Activated B cell treated with CpG ODN at 0.5 μM for 24 hours (primary cell): ENCODE results near the gene NXPH4. TPM values are rescaled to one million over a fixed set of nuclear protein-coding genes. Genes with fewer than 3 reads are reported as not detected.

Source experiments
- ATAC-seq: fragments of 200-7000 bp; cut with Tn5 transposase; one replicate; pipeline ENCODE4 v1.10.0; 2021; ENCODE audit warnings: low read depth, mild to moderate bottlenecking, moderate library complexity
- CTCF ChIA-PET: fragments of 350-600 bp; sonication (Branson Sonifier 250); formaldehyde crosslinking; loops from one replicate; lab custom pipeline; 2021; ENCODE audit warnings: antibody characterized with exemption; lab: Charles Lee
- POLR2A ChIA-PET: fragments of 350-600 bp; sonication (Branson Sonifier 250); formaldehyde crosslinking; loops from one replicate; lab custom pipeline; 2021; ENCODE audit warnings: antibody characterized with exemption; lab: Charles Lee
- DNase-seq: peaks from one replicate; pipeline ENCODE4 v3.0.0; 2022
- H3K27ac Mint-ChIP-seq: one replicate; pipeline ENCODE4 v1.8.0; 2020; ENCODE audit warnings: mixed read lengths
- H3K27me3 Mint-ChIP-seq: one replicate; pipeline ENCODE4 v1.8.0; 2021; ENCODE audit warnings: mixed read lengths
- H3K36me3 Mint-ChIP-seq: one replicate; pipeline ENCODE4 v1.8.0; 2021; ENCODE audit warnings: low read depth, mixed read lengths
- H3K4me1 Mint-ChIP-seq: one replicate; pipeline ENCODE4 v1.8.0; 2021; ENCODE audit warnings: mixed read lengths
- H3K4me3 Mint-ChIP-seq: one replicate; pipeline ENCODE4 v1.8.0; 2020; ENCODE audit warnings: mild to moderate bottlenecking, mixed read lengths
- H3K9me3 Mint-ChIP-seq: one replicate; pipeline ENCODE4 v1.8.0; 2020; ENCODE audit warnings: mixed read lengths
- intact Hi-C: fragments of 100-400 bp; cut with micrococcal nuclease; formaldehyde crosslinking; loops from one replicate; pipeline ENCODE4 v1.15.1; 2024
- total RNA-seq: library from RNA; stranded (reverse); gene quantifications from 2 replicates; pipeline ENCODE4 v1.2.3, GENCODE V29; 2022
- TF ChIP-seq, protein P1 (sequence below): fragments of 200-600 bp; IDR thresholded peaks from one replicate; pipeline ENCODE4 v1.8.0; 2022; ENCODE audit warnings: antibody characterized with exemption, mild to moderate bottlenecking

The NXPH4 gene
- total RNA-seq, 1 donor from 2014 or later = 3.4 TPM

DNA sequence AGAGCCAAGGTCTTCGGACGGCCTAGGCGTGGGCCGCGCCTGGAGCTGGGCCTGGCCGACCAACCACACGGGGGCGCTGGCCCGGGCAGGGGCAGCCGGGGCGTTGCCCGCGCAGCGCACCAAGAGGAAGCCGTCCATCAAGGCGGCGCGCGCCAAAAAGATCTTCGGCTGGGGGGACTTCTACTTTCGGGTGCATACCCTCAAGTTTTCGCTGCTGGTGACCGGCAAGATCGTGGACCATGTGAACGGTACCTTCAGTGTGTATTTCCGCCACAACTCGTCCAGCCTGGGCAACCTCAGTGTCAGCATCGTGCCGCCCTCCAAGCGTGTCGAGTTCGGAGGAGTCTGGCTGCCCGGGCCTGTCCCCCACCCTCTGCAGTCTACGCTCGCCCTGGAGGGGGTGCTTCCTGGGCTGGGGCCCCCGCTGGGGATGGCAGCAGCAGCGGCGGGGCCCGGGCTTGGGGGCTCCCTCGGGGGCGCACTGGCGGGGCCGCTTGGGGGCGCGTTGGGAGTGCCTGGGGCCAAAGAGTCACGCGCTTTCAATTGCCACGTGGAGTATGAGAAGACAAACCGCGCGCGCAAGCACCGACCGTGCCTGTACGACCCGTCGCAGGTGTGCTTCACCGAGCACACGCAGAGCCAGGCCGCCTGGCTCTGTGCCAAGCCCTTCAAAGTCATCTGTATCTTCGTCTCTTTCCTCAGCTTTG is 8.5 kb downstream of the NXPH4 start:
- POLR2A ChIA-PET = interaction anchor here (0.9 to 10.6 kb wide), 4 partner anchors 9 to 500 kb away, joined by 3 to 268 read pairs (median 6); partner anchors contain the start of genes NACA and NXPH4
- DNase-seq = peak; percentile 64
- intact Hi-C loops = loop anchor here (1.0 to 10.0 kb wide), 3 partner anchors 8 to 400 kb away; no protein-coding TSS in a partner anchor

DNA sequence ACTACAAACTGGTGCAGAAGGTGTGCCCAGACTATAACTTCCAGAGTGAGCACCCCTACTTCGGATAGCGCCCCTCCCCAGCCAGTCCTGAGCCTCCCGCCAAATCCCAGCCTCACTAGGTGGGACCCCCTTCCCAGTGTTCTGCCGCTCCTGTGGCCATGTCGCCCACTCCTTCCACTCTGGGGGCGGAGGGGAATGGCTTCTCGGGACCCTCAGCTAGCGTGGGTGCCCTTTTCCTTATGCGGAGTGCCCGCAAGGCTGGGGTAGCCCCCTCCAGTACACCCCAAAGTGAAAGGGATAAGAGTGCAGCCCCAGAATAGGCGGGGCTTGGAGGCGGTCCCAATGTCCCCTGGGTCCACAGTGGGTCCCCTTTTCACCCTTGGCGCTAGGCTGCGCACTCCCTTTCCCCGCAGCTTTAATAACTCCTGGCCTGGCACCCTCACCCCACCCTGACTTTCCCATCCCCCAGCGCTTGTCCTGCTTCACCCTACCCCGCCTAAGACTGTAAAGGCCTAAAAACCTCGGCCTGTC is 9.2 kb downstream of the NXPH4 start:
- ATAC-seq (no peak), DNase-seq (no peak)
- H3K4me1 Mint-ChIP-seq = peaks cover 76% of the 10 kb centered on the region
- no peaks in the 10 kb centered on the region for H3K9me3 Mint-ChIP-seq
- CTCF ChIA-PET = interaction anchor here (2.1 to 20.9 kb wide), 3 partner anchors 10 to 233 kb away, joined by 6 to 390 read pairs (median 113); partner anchors contain the start of genes GLI1 and NXPH4
- H3K36me3 Mint-ChIP-seq = peaks cover 15% of the 10 kb centered on the region
- intact Hi-C loops = loop anchor here (1.0 to 10.0 kb wide), 4 partner anchors 8 to 399 kb away; no protein-coding TSS in a partner anchor
- H3K27me3 Mint-ChIP-seq = peaks cover 31% of the 10 kb centered on the region
- H3K27ac Mint-ChIP-seq = peak overlapping the region; percentile 68
- POLR2A ChIA-PET = interaction anchor here (0.7 to 10.6 kb wide), 3 partner anchors 10 to 1363 kb away, joined by 3 to 268 read pairs (median 10); partner anchors contain the start of gene NXPH4
- peak overlapping the region; percentile 66 for H3K4me3 Mint-ChIP-seq
- TF ChIP-seq, protein P1, sequence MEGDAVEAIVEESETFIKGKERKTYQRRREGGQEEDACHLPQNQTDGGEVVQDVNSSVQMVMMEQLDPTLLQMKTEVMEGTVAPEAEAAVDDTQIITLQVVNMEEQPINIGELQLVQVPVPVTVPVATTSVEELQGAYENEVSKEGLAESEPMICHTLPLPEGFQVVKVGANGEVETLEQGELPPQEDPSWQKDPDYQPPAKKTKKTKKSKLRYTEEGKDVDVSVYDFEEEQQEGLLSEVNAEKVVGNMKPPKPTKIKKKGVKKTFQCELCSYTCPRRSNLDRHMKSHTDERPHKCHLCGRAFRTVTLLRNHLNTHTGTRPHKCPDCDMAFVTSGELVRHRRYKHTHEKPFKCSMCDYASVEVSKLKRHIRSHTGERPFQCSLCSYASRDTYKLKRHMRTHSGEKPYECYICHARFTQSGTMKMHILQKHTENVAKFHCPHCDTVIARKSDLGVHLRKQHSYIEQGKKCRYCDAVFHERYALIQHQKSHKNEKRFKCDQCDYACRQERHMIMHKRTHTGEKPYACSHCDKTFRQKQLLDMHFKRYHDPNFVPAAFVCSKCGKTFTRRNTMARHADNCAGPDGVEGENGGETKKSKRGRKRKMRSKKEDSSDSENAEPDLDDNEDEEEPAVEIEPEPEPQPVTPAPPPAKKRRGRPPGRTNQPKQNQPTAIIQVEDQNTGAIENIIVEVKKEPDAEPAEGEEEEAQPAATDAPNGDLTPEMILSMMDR = no peak

More for the DNA sequence above, 8.5 kb downstream of the NXPH4 start:
- Mint-ChIP-seq H3K27ac (peak overlapping the region; percentile 68), H3K4me3 (peak overlapping the region; percentile 66), H3K4me1 (peaks cover 73% of the 10 kb centered on the region), H3K27me3 (peaks cover 34% of the 10 kb centered on the region), H3K9me3 (no peaks in the 10 kb centered on the region), H3K36me3 (peaks cover 9% of the 10 kb centered on the region)
- TF ChIP-seq, protein P1 = no peak
- peak; percentile 43 for ATAC-seq
- CTCF ChIA-PET = interaction anchor here (0.8 to 20.9 kb wide), 4 partner anchors 9 to 114 kb away, joined by 3 to 390 read pairs (median 64); partner anchors contain the start of genes NXPH4 and STAT6

DNA sequence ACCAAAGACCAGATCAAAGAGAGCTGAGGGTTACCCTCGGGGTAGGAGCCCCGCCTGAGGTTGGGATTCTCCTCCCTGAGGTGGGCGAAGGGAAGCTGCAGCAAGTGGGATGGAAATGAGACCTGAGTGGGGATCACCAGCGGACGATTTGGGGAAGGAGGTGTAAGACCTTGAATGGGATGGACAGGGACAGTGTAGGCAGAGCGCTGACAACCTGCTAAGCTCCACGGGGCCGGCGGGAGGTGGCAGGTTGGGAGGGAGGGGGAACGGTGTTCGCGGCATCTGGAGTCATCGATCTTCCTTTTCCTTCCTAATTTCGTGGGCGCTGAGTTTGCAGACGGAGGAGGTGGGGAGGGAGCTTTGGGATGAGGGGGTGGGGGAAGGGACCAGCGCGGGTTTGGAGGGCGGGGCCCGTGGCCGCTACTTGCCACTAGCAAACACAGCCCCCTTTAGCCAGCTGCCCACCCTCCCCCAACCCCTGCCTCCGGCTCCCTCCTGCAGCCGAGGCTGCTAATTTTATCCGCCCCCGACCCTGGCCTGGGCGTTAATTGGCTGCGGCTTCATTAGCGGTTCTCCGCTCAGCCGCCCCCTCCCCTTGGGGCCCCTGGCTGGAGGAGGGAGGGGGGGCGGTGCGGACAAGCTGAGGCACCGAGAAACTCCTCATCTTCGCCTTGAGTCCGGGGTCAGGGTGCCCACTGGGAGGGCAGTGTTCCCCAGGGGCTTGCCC is 10.2 kb downstream of the NXPH4 start:
- Mint-ChIP-seq H3K36me3 (peaks cover 24% of the 10 kb centered on the region), H3K27ac (peak overlapping the region; percentile 15), H3K9me3 (no peaks in the 10 kb centered on the region), H3K27me3 (peaks cover 21% of the 10 kb centered on the region), H3K4me1 (peaks cover 77% of the 10 kb centered on the region), H3K4me3 (peak overlapping the region; percentile 73)
- ChIA-PET POLR2A (interaction anchor here (0.7 to 10.6 kb wide), 8 partner anchors 11 to 1364 kb away, joined by 3 to 268 read pairs (median 4); partner anchors contain the start of genes NXPH4 and STAT6), CTCF (interaction anchor here (1.1 to 20.9 kb wide), 4 partner anchors 11 to 232 kb away, joined by 3 to 390 read pairs (median 60); partner anchors contain the start of genes GLI1 and NXPH4)
- ATAC-seq = no peak
- no peak for DNase-seq
- intact Hi-C loops = loop anchor here (1.0 to 10.0 kb wide), 2 partner anchors 8 to 398 kb away; no protein-coding TSS in a partner anchor
- TF ChIP-seq, protein P1 = no peak

DNA sequence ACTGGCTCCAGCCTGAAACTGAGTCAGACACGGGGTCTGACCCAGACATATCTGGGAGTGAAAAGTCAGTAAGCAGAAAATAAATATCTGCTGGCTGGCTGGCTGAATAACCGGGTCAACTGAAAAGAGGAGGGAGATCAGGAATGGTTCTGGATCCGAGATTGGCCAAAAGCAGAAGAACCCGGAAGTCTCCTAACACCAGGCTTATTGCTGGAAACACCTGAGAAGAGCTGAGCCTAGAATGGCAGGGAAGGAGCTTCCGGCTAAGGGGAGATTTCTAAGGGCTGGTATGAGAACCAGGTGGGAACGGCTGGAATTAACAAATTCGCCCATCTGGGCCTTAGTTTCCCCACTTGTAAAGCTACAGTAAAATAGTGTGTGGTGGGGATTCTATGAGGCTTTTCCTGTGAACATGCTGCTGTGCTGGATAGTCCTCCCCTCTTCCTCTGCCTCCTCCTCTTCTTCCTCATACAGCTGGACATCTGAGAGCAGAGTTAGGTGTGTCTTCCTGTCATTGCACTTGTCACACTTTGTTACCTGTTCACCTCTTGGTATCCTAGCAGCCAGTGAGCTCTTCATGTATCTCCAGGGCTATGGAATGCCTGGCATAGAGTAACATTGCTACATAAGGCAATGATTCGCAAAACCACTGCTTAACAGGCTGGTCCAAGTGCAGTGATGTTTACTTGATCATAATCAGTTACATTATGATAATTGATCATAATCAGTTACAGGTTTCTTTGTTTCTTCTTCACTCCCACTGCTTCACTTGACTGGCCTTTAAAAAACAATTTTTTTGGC is 10.9 kb downstream of the NXPH4 start:
- DNase-seq (no peak), ATAC-seq (no peak)
- POLR2A ChIA-PET = interaction anchor here (0.8 to 10.6 kb wide), 5 partner anchors 11 to 203 kb away, joined by 3 to 268 read pairs (median 5); partner anchors contain the start of genes NXPH4 and STAT6
- Mint-ChIP-seq H3K4me1 (peaks cover 78% of the 10 kb centered on the region), H3K9me3 (no peaks in the 10 kb centered on the region), H3K4me3 (peak overlapping the region; percentile 59), H3K36me3 (peaks cover 31% of the 10 kb centered on the region), H3K27me3 (peaks cover 16% of the 10 kb centered on the region), H3K27ac (peak overlapping the region; percentile 61)
- TF ChIP-seq, protein P1 = no peak
- CTCF ChIA-PET = interaction anchor here (1.1 to 20.9 kb wide), 4 partner anchors 11 to 231 kb away, joined by 3 to 390 read pairs (median 60); partner anchors contain the start of genes GLI1 and NXPH4
- intact Hi-C loops = loop anchor here (10.0 kb wide), 1 partner anchor 397 kb away; no protein-coding TSS in a partner anchor
